Measurements from ENCODE around the gene SYNDIG1.

DNA sequence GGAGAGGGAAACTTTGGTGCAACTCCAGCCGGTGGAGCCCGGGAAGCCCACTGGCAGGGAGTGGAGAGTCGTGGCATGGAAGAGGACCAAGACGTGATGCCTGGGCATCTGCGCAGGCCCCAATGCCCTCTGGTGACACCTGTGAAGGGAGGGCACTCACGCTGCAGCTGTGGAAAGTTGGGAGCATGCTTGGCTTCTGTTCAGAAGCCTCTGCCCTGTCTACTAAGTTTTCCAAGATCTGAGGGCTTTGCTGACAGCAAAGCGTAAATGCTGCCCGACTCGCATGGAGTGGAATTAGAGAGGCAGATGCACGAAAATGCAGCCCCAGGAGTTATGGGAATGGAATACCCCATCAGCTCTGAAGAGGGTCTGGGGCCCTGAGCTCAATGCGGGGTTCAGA lies 75.7 kb downstream of the SYNDIG1 start:
- TF ChIP-seq, protein P1, sequence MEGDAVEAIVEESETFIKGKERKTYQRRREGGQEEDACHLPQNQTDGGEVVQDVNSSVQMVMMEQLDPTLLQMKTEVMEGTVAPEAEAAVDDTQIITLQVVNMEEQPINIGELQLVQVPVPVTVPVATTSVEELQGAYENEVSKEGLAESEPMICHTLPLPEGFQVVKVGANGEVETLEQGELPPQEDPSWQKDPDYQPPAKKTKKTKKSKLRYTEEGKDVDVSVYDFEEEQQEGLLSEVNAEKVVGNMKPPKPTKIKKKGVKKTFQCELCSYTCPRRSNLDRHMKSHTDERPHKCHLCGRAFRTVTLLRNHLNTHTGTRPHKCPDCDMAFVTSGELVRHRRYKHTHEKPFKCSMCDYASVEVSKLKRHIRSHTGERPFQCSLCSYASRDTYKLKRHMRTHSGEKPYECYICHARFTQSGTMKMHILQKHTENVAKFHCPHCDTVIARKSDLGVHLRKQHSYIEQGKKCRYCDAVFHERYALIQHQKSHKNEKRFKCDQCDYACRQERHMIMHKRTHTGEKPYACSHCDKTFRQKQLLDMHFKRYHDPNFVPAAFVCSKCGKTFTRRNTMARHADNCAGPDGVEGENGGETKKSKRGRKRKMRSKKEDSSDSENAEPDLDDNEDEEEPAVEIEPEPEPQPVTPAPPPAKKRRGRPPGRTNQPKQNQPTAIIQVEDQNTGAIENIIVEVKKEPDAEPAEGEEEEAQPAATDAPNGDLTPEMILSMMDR (conservative IDR thresholded peaks at IDR 0.05; ENCODE audit: low read depth, low read length) = no peak
- TF ChIP-seq EZH2 (IDR thresholded peaks at IDR 0.05; ENCODE audit: borderline replicate concordance, low read depth, low read length, poor library complexity, severe bottlenecking) = no peak

All from A673 (cell line).